ENCODE results near the gene APLF.
"Not testable (repeated sequence)": the region's sequence is repeated elsewhere in the genome, so short reads cannot be mapped to it uniquely, and the experiment has no call there.

APLF gene

GRCh38 chr2:68475576-68475975, 8.2 kb downstream of the APLF start:
- DNase-seq (ENCODE audit: low read depth) = no peak

- no peak for DNase-seq (ENCODE audit: low read depth)
Measured at GRCh38 chr2:68476454-68476853, 9.1 kb downstream of the APLF start.

- no peak for DNase-seq (ENCODE audit: low read depth)
Measured at GRCh38 chr2:68478688-68479087, 11.3 kb downstream of the APLF start.

GRCh38 chr2:68482296-68482820, 15.0 kb downstream of the APLF start:
- no peak for DNase-seq (ENCODE audit: low read depth)

- DNase-seq (ENCODE audit: low read depth) = no peak
Measured at GRCh38 chr2:68483011-68483410, 15.6 kb downstream of the APLF start.

- no peak for DNase-seq (ENCODE audit: low read depth)
Measured at GRCh38 chr2:68487773-68488355, 20.5 kb downstream of the APLF start.

- not testable (repeated sequence) for DNase-seq (ENCODE audit: low read depth)
Measured at GRCh38 chr2:68488605-68489004, 21.2 kb downstream of the APLF start.

- DNase-seq (ENCODE audit: low read depth) = no peak
Measured at GRCh38 chr2:68489282-68489681, 21.9 kb downstream of the APLF start.

- no peak for DNase-seq (ENCODE audit: low read depth)
Measured at GRCh38 chr2:68491582-68491981, 24.2 kb downstream of the APLF start.

- DNase-seq (ENCODE audit: low read depth) = no peak
Measured at GRCh38 chr2:68499133-68499532, 31.7 kb downstream of the APLF start.

- no peak for DNase-seq (ENCODE audit: low read depth)
Measured at GRCh38 chr2:68500649-68501048, 33.3 kb downstream of the APLF start.

- DNase-seq (ENCODE audit: low read depth) = no peak
Measured at GRCh38 chr2:68501768-68502167, 34.4 kb downstream of the APLF start.

GRCh38 chr2:68505603-68506159, 38.3 kb downstream of the APLF start:
- no peak for DNase-seq (ENCODE audit: low read depth)

- DNase-seq (ENCODE audit: low read depth) = no peak
Measured at GRCh38 chr2:68506170-68506569, 38.8 kb downstream of the APLF start.

- no peak for DNase-seq (ENCODE audit: low read depth)
Measured at GRCh38 chr2:68512326-68512725, 44.9 kb downstream of the APLF start.

GRCh38 chr2:68512966-68513365, 45.6 kb downstream of the APLF start:
- DNase-seq (ENCODE audit: low read depth) = no peak

- no peak for DNase-seq (ENCODE audit: low read depth)
Measured at GRCh38 chr2:68514316-68514929, 47.0 kb downstream of the APLF start.

GRCh38 chr2:68516051-68516955, 48.9 kb downstream of the APLF start:
- no peak for DNase-seq (ENCODE audit: low read depth)

- no peak for DNase-seq (ENCODE audit: low read depth)
Measured at GRCh38 chr2:68519236-68519635, 51.9 kb downstream of the APLF start.

- DNase-seq (ENCODE audit: low read depth) = no peak
Measured at GRCh38 chr2:68521037-68521436, 53.7 kb downstream of the APLF start.

- DNase-seq (ENCODE audit: low read depth) = not testable (repeated sequence)
Measured at GRCh38 chr2:68526943-68527342, 59.6 kb downstream of the APLF start.

GRCh38 chr2:68527343-68528081, 60.1 kb downstream of the APLF start:
- not testable (repeated sequence) for DNase-seq (ENCODE audit: low read depth)
